Ovary (tissue), 9 donors: ENCODE results near the gene MSI2. TPM values are rescaled to one million over a fixed set of nuclear protein-coding genes. Genes with fewer than 3 reads are reported as not detected.

Experiments
- DNase-seq, 5 donors: peaks; one replicate each; pipeline ENCODE4 v3.0.0-alpha.2; 2019 to 2020
- H3K27ac ChIP-seq, 2 donors: fragments of 200-600 bp; one replicate each; pipeline versions ENCODE4 v1.5.1 to v1.8.0; 2019 to 2022
- H3K27me3 ChIP-seq: fragments of 200-600 bp; one replicate; pipeline ENCODE4 v1.8.0; 2022
- H3K36me3 ChIP-seq: fragments of 200-600 bp; sonication (generic); one replicate; pipeline ENCODE4 v1.5.1; 2019
- H3K4me1 ChIP-seq: one replicate; pipeline ENCODE4 v1.8.1; 2013; ENCODE audit warnings: mild to moderate bottlenecking, moderate library complexity; ENCODE audit not compliant: insufficient read depth
- H3K4me3 ChIP-seq: fragments of 200-600 bp; sonication (generic); one replicate; pipeline ENCODE4 v1.5.1; 2017
- H3K9me3 ChIP-seq, 2 donors: fragments of 200-600 bp in 1 of 2; sonication (generic) in 1 of 2; one replicate each; pipeline versions ENCODE4 v1.5.1 to v1.8.1; 2013 to 2019; ENCODE audit warnings: mild to moderate bottlenecking in 1 of 2, moderate library complexity in 1 of 2
- CTCF ChIP-seq, 3 donors: fragments of 450-650 bp in 2 of 3; fragments of 200-600 bp in 1 of 3; IDR thresholded peaks; one replicate each; pipeline versions ENCODE4 v1.5.1 to v1.8.0; 2016 to 2022; ENCODE audit warnings: antibody characterized with exemption in 3 of 3, mild to moderate bottlenecking in 1 of 3
- EP300 ChIP-seq: sonication (generic); formaldehyde crosslinking; IDR thresholded peaks from one replicate; pipeline ENCODE4 v1.6.1; 2017; ENCODE audit warnings: antibody characterized with exemption
- POLR2A ChIP-seq: fragments of 450-650 bp; IDR thresholded peaks from one replicate; pipeline ENCODE4 v1.6.1; 2017; ENCODE audit warnings: antibody characterized with exemption, mild to moderate bottlenecking, moderate library complexity
- WGBS, 3 donors: extraction: QIAGEN DNeasy Blood & Tissue Kit in 1 of 3; methylation state at CpG; one replicate each; pipeline versions ENCODE4 v1.1.5 to v1.1.7; 2013 to 2017; 5-methylcytosine and 5-hydroxymethylcytosine counted together
- intact Hi-C, 4 donors: fragments of 100-400 bp; cut with DNase I; formaldehyde crosslinking; loops; one replicate each; pipeline versions ENCODE4 v1.11.0 to v1.15.1; 2022 to 2023
- polyA plus RNA-seq, 2 donors: library from polyadenylated mRNA; stranded (reverse); fragments of 200-250 nt in 1 of 2; fragments of 350-450 nt in 1 of 2; fragmentation: Illumina TruSeq in 1 of 2; extraction: RNeasy Lipid Tissue Mini Kit (QIAGEN cat#74804) in 1 of 2; gene quantifications; one replicate each; pipeline ENCODE4 v1.2.3, GENCODE V29; 2013 to 2014
- total RNA-seq, 7 donors: library from RNA; depleted of rRNA in 2 of 7; stranded (reverse); fragments of >200 nt in 2 of 7; fragmentation: NEBNext Ultra II Directional in 3 of 7; extraction: Animal tissue kit (Norgen Biotek cat#: 25700) in 3 of 7; gene quantifications; one replicate each; pipeline versions ENCODE4 v1.1.0 to v1.2.4, GENCODE V29; 2016 to 2023
- donor health status: DM: no; HTN: no; CAD: no; lungs with moderate emphysema.
- donor health status: DM: no; HTN: no; CAD: no.
- donor health status: Bipolar disorder and iron deficiency.
- donor health status: DM: yes; HTN: yes; CAD: no.
- donor health status: DM: no; HTN: no; CAD: no.
- donor health status: DM: yes; HTN: yes; CAD: no.

MSI2 gene
- total and polyA plus RNA-seq, 9 donors = 43.1 to 199 (median 120) TPM

GRCh38 chr17:57521606-57522005 lies 265.3 kb downstream of the MSI2 start:
- H3K9me3 ChIP-seq = no peaks in the 10 kb centered on the region
- TF ChIP-seq EP300 (no peak), CTCF (IDR thresholded peaks at IDR 0.05) (no peak), POLR2A (no peak)
- no peaks in the 10 kb centered on the region for H3K36me3 ChIP-seq
- H3K27ac ChIP-seq = peak overlapping the region; percentile 31 to 37
- H3K4me3 ChIP-seq = no peak overlapping the region
- intact Hi-C loops = no loop called here
- DNase-seq = peak in 1 of 5 donors; percentile 32
- peaks cover 15% of the 10 kb centered on the region for H3K4me1 ChIP-seq
- H3K27me3 ChIP-seq = no peaks in the 10 kb centered on the region
- WGBS, 3 donors = 47 to 55% (median 48%) methylated on average over 7 of the region's 7 CpGs

GRCh38 chr17:57522042-57523005 lies 266.0 kb downstream of the MSI2 start:
- Histone ChIP-seq H3K27me3 (no peaks in the 10 kb centered on the region), H3K27ac (peak overlapping the region; percentile 31 to 37), H3K4me3 (no peak overlapping the region), H3K4me1 (peaks cover 17% of the 10 kb centered on the region), H3K9me3 (no peaks in the 10 kb centered on the region), H3K36me3 (no peaks in the 10 kb centered on the region)
- TF ChIP-seq EP300 (no peak), POLR2A (no peak)
- intact Hi-C loops = no loop called here
- DNase-seq = peak in 1 of 5 donors; percentile 38
- 34 to 58% (median 39%) methylated on average over 10 of the region's 10 CpGs for WGBS, 3 donors

- intact Hi-C loops = no loop called here
- H3K36me3 ChIP-seq = no peaks in the 10 kb centered on the region
- peak in 1 of 5 donors; percentile 47 for DNase-seq
- TF ChIP-seq EP300 (no peak), CTCF (IDR thresholded peaks at IDR 0.05) (no peak), POLR2A (no peak)
- H3K9me3 ChIP-seq = no peaks in the 10 kb centered on the region
- no peak overlapping the region for H3K4me3 ChIP-seq
- H3K27ac ChIP-seq = no peak overlapping the region
- WGBS, 3 donors = 73 to 77% (median 76%) methylated on average over 7 of the region's 7 CpGs
- peaks cover 21% of the 10 kb centered on the region for H3K4me1 ChIP-seq
- no peaks in the 10 kb centered on the region for H3K27me3 ChIP-seq
Measured at GRCh38 chr17:57523926-57524632, 267.8 kb downstream of the MSI2 start.

GRCh38 chr17:57524839-57525568 lies 268.7 kb downstream of the MSI2 start:
- 86 to 92% (median 91%) methylated on average over 4 of the region's 4 CpGs for WGBS, 3 donors
- H3K27me3 ChIP-seq = no peaks in the 10 kb centered on the region
- H3K4me3 ChIP-seq = no peak overlapping the region
- peak overlapping the region in 1 of 2 donors; percentile 36 for H3K27ac ChIP-seq
- H3K36me3 ChIP-seq = no peaks in the 10 kb centered on the region
- no peak for DNase-seq
- H3K9me3 ChIP-seq = no peaks in the 10 kb centered on the region
- no peak for TF ChIP-seq POLR2A
- no peak for TF ChIP-seq CTCF (IDR thresholded peaks at IDR 0.05)
- TF ChIP-seq EP300 = no peak
- H3K4me1 ChIP-seq = peaks cover 21% of the 10 kb centered on the region
- intact Hi-C loops = no loop called here
